HepG2 (cell line): ENCODE data around the gene ABCG1.

Experiments used
- CTCF ChIP-seq: sonication (generic); formaldehyde crosslinking; IDR thresholded peaks from 2 replicates; pipeline ENCODE4 v1.5.0; 2020; ENCODE audit warnings: mild to moderate bottlenecking, missing genetic modification reagents, moderate library complexity
- EZH2 ChIP-seq: conservative IDR thresholded peaks from 2 replicates; pipeline ENCODE4 v1.6.1; 2012; ENCODE audit warnings: mild to moderate bottlenecking, low read depth, low read length, moderate library complexity
- FOSL1 ChIP-seq: sonication (generic); formaldehyde crosslinking; IDR thresholded peaks from 2 replicates; pipeline ENCODE4 v1.9.0; 2021; ENCODE audit warnings: missing genetic modification reagents, borderline replicate concordance
- FOXJ3 ChIP-seq: sonication (generic); formaldehyde crosslinking; IDR thresholded peaks from 2 replicates; pipeline ENCODE4 v1.4.0; 2020; ENCODE audit warnings: missing genetic modification reagents, mild to moderate bottlenecking, borderline replicate concordance
- GLMP ChIP-seq: sonication (generic); formaldehyde crosslinking; IDR thresholded peaks from 2 replicates; pipeline ENCODE4 v1.9.0; 2021; ENCODE audit warnings: missing genetic modification reagents, mild to moderate bottlenecking, borderline replicate concordance
- HCFC1 ChIP-seq: fragments of 150-350 bp; IDR thresholded peaks from 2 replicates; pipeline ENCODE4 v1.6.1; 2014; ENCODE audit warnings: low read depth, low read length
- HDAC6 ChIP-seq: fragments of 200-600 bp; sonication (generic); IDR thresholded peaks from 2 replicates; pipeline ENCODE4 v1.7.0; 2017; ENCODE audit warnings: mild to moderate bottlenecking, antibody characterized with exemption, low read length, low read depth
- HNRNPK ChIP-seq: fragments of 200-400 bp; formaldehyde crosslinking; IDR thresholded peaks from 2 replicates; pipeline ENCODE4 v1.6.1; 2018; ENCODE audit warnings: low read length, low read depth, moderate library complexity, mild to moderate bottlenecking; ENCODE audit not compliant: poor library complexity, severe bottlenecking
- POLR2AphosphoS5 ChIP-seq: IDR thresholded peaks from 2 replicates; pipeline ENCODE4 v1.6.1; 2012; ENCODE audit warnings: low read depth, low read length
- SMAD1 ChIP-seq: sonication (generic); formaldehyde crosslinking; IDR thresholded peaks from 2 replicates; pipeline ENCODE4 v1.4.0; 2020; ENCODE audit warnings: missing genetic modification reagents, low read depth, mild to moderate bottlenecking, borderline replicate concordance
- SNAPC2 ChIP-seq: sonication (generic); formaldehyde crosslinking; IDR thresholded peaks from 2 replicates; pipeline ENCODE4 v1.8.1; 2022; ENCODE audit warnings: mild to moderate bottlenecking, missing genetic modification reagents
- ZFP36 ChIP-seq: fragments of 150-350 bp; IDR thresholded peaks from 2 replicates; pipeline ENCODE4 v1.6.1; 2018; ENCODE audit warnings: borderline replicate concordance, low read length, low read depth; ENCODE audit not compliant: partially characterized antibody
- ZNF580 ChIP-seq: IDR thresholded peaks from 2 replicates; pipeline ENCODE4 v1.6.1; 2016; ENCODE audit warnings: low read depth, borderline replicate concordance

GRCh38 chr21:42264245-42265195, 45.6 kb downstream of the ABCG1 start:
- TF ChIP-seq FOXJ3 (CRISPR knock-in tag) (no peak), ZFP36 (no peak), GLMP (no peak), EZH2 (no peak), ZNF580 (CRISPR knock-in tag) (no peak), HDAC6 (no peak), HCFC1 (no peak), SMAD1 (CRISPR knock-in tag) (no peak), HNRNPK (no peak), FOSL1 (CRISPR knock-in tag) (no peak), SNAPC2 (CRISPR knock-in tag) (no peak), CTCF (CRISPR knock-in tag) (no peak), POLR2AphosphoS5 (no peak)
